IPS-20b (cell line): ENCODE measurements around the gene STK35.

Experiments
- H3K27ac ChIP-seq: one replicate; pipeline ENCODE4 v1.5.1; 2013; ENCODE audit warnings: low read length
- H3K27me3 ChIP-seq: 2 replicates; pipeline ENCODE4 v1.6.1; 2013; ENCODE audit warnings: mild to moderate bottlenecking, low read length, inconsistent platforms; ENCODE audit not compliant: insufficient read depth
- H3K36me3 ChIP-seq: 2 replicates; pipeline ENCODE4 v1.6.1; 2013; ENCODE audit warnings: low read depth, mild to moderate bottlenecking, inconsistent platforms, low read length, moderate library complexity; ENCODE audit not compliant: insufficient read depth
- H3K4me1 ChIP-seq: 2 replicates; pipeline ENCODE4 v1.6.1; 2013; ENCODE audit warnings: mild to moderate bottlenecking, control low read depth, inconsistent platforms, low read length, moderate library complexity; ENCODE audit not compliant: insufficient read depth
- H3K4me3 ChIP-seq: 2 replicates; pipeline ENCODE4 v1.5.1; 2013; ENCODE audit warnings: mild to moderate bottlenecking, low read length, inconsistent platforms
- H3K9ac ChIP-seq: 2 replicates; pipeline ENCODE4 v1.6.1; 2013; ENCODE audit warnings: low read depth, mild to moderate bottlenecking, inconsistent platforms, low read length, moderate library complexity
- H3K9me3 ChIP-seq: 2 replicates; pipeline ENCODE4 v1.6.1; 2013; ENCODE audit warnings: mild to moderate bottlenecking, low read depth, low read length, inconsistent platforms; ENCODE audit not compliant: insufficient read depth

Gene STK35

GRCh38 chr20:2139250-2139649, 37.6 kb downstream of the STK35 start:
- Histone ChIP-seq H3K4me1 (no peaks in the 10 kb centered on the region), H3K36me3 (peaks cover 7% of the 10 kb centered on the region), H3K4me3 (no peak overlapping the region), H3K9ac (no peak overlapping the region), H3K9me3 (no peaks in the 10 kb centered on the region), H3K27ac (no peak overlapping the region), H3K27me3 (no peaks in the 10 kb centered on the region)

DNA sequence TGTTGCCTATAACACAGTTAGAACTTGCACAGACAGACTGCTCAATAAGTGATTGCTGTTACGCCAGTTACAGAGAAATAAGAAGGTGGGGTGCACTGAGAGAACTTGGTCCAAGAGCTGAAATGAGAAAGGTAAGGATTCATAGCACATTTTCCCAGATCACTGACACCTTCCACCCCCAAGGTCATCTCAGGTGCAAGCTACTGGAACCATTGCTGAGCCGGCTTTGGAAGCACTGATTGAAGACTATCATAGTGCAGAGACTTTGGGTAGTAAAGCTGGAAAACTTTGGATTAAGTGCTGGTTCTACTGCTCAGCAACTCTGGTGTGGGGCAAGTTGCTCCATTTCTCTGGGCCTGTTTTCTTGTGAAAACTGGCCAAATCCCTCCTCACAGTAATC, 38.1 kb downstream of the STK35 start:
- H3K27me3 ChIP-seq = no peaks in the 10 kb centered on the region
- no peak overlapping the region for H3K9ac ChIP-seq
- no peak overlapping the region for H3K4me3 ChIP-seq
- peaks cover 12% of the 10 kb centered on the region for H3K36me3 ChIP-seq
- no peaks in the 10 kb centered on the region for H3K9me3 ChIP-seq
- H3K4me1 ChIP-seq = no peaks in the 10 kb centered on the region
- no peak overlapping the region for H3K27ac ChIP-seq

DNA sequence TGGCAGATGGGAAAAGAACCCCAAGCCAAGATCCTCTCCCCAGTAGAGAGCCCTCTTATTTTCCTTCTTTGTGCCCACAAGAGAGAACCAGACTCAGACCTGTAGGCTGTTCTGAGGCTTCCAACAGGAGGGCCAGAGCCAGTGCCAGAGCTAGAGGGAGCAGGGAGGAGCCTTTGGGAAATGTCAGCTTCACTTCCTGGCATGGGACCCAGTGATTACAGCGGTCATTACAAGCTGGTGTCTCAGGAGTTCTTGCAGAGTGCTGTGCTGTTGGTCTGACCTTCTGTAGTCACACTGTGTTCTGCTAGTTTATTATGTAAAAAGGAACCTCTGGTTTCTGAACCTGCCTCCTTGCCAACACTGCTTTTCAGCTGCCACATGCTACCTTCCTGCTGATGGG, 38.9 kb downstream of the STK35 start:
- Histone ChIP-seq H3K27ac (no peak overlapping the region), H3K9ac (no peak overlapping the region), H3K27me3 (no peaks in the 10 kb centered on the region), H3K4me3 (no peak overlapping the region), H3K4me1 (no peaks in the 10 kb centered on the region), H3K36me3 (peaks cover 14% of the 10 kb centered on the region), H3K9me3 (no peaks in the 10 kb centered on the region)

DNA sequence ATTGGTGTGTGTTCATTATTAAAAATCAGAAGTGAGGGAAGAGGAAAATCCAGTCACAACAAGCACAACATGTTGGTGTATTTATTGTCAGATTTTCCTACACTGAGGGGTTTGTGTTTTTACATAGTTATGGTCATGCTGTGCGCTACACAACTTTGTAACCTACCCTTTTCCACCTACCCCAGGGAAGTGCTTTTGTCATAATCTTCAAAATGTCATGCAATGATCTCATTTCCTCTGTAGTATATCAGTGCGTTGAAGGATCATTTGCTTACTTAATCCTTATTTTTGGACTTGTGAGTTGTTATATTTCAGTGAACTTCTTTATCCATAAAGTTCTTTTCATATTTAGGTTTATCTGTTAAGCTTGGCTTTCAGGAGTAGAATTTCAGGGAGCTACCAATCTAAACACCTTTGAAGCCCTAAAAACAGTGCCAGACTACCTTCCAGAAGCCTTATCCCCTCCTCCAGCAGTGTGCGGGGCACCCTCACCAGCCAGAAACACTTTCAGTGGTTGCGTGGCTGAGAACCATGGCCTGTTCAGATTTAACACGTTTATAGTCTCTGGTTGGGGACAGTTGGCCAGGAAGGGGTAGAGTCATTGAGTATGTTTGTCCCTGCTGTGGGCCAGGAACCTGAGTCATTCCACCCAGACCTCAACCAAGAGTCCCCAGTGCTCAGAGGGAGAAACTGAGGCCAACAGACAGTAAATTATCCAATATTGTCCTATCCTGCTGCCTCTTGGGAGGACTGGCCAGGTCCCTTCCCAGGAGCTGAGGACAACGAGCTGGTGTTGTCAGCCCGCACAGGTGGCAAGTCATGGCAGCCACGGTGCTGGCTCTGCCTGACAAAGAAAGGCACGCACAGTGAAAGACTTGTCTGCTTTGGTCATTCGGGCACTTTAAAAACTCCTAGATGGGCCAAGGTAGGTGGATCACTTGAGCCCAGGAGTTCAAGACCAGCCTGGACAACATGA, 40.3 kb downstream of the STK35 start:
- H3K27ac ChIP-seq = no peak overlapping the region
- H3K9me3 ChIP-seq = no peaks in the 10 kb centered on the region
- H3K4me1 ChIP-seq = no peaks in the 10 kb centered on the region
- no peak overlapping the region for H3K4me3 ChIP-seq
- H3K9ac ChIP-seq = no peak overlapping the region
- no peaks in the 10 kb centered on the region for H3K27me3 ChIP-seq
- H3K36me3 ChIP-seq = peaks cover 22% of the 10 kb centered on the region

- Histone ChIP-seq H3K9ac (no peak overlapping the region), H3K4me1 (no peaks in the 10 kb centered on the region), H3K4me3 (no peak overlapping the region), H3K27ac (no peak overlapping the region), H3K9me3 (no peaks in the 10 kb centered on the region), H3K27me3 (no peaks in the 10 kb centered on the region), H3K36me3 (peaks cover 22% of the 10 kb centered on the region)
Observed at GRCh38 chr20:2142649-2143048, 41.0 kb downstream of the STK35 start.

DNA sequence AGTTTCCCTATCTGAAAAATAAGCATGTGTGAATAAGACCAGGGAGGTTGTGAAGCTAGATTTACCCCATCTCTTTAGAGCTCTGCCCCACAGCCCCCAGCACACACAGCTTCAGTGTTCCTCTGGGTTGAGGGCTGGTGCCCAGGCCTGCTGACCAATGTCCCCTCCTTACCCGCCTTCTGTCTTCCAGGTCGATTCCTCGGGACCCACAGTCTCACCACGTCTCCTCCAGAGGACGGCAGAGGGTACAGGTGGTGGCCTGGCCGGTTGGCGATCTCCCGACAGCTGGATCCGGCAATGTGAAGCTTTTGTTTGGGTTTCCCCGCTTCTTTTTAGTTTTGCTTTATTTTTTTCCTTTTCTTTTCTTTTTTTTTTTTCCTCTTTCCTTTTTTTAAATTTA, 42.0 kb downstream of the STK35 start:
- H3K4me1 ChIP-seq = no peaks in the 10 kb centered on the region
- peaks cover 22% of the 10 kb centered on the region for H3K36me3 ChIP-seq
- no peaks in the 10 kb centered on the region for H3K27me3 ChIP-seq
- H3K9me3 ChIP-seq = no peaks in the 10 kb centered on the region
- H3K9ac ChIP-seq = no peak overlapping the region
- H3K27ac ChIP-seq = no peak overlapping the region
- no peak overlapping the region for H3K4me3 ChIP-seq

DNA sequence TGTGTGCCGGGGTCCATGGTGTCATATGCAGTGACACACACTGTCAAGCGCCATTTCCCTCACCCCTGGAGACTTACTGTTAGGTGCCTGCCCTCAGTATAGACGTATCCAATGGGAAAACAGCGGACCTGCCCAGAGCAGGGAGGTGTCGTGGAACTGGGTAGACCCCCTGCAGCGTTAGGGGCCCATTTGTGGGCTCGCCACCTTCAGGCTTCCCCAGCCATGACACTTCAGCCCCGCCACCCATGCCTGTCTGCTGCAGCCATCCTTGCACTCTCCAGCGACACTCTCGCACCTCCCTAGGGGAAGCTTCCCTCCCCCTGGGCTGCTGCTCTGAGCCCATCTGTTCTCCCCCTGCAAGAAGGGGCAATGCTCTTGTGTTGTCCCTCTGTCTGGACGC, 43.2 kb downstream of the STK35 start:
- Histone ChIP-seq H3K27ac (no peak overlapping the region), H3K4me3 (no peak overlapping the region), H3K27me3 (no peaks in the 10 kb centered on the region), H3K36me3 (peaks cover 22% of the 10 kb centered on the region), H3K9me3 (no peaks in the 10 kb centered on the region), H3K9ac (no peak overlapping the region), H3K4me1 (no peaks in the 10 kb centered on the region)

GRCh38 chr20:2145376-2145775, 43.7 kb downstream of the STK35 start:
- Histone ChIP-seq H3K4me1 (no peaks in the 10 kb centered on the region), H3K36me3 (peaks cover 22% of the 10 kb centered on the region), H3K9ac (no peak overlapping the region), H3K27me3 (no peaks in the 10 kb centered on the region), H3K27ac (no peak overlapping the region), H3K4me3 (no peak overlapping the region), H3K9me3 (no peaks in the 10 kb centered on the region)

DNA sequence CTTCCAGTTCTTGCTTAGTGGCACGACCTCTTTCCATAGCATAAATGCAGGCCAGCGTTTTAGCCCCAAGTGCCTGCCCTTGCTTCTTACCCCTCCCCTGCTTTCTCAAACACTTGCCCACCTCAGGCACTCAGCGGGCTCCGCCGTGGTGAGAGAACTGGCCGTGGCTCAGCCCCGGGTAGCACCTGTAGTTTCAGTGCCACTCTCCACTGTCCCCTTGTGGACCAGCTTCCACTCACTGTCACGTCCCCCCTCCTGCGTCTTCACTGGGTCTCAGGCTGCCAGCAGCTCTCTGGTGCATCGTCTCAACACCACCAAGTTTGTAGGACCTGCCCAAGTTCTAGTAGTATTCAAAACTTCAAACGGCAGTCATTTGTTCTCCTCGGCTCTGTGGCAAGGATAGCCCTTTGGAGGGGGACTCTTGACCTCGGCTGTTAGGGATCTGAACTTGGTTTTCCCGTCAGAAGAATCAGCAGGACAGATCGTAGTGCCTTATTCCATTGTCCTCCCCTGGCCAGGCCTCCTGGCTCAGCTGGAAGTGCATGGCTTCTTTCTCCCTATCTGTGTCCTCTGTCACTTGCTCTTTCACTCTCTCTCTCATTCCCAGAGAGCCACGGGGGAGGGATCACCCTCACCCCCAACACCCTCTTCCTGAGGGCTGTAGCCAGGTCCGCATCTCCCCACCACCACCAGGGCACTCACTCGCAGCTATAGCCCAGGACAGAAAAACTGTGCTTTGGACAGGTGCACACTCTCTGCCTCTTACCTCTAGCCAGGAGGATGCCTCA, 44.6 kb downstream of the STK35 start:
- Histone ChIP-seq H3K4me1 (no peaks in the 10 kb centered on the region), H3K27me3 (no peaks in the 10 kb centered on the region), H3K27ac (no peak overlapping the region), H3K9ac (no peak overlapping the region), H3K4me3 (no peak overlapping the region), H3K9me3 (no peaks in the 10 kb centered on the region), H3K36me3 (peaks cover 22% of the 10 kb centered on the region)

GRCh38 chr20:2149507-2149906, 47.9 kb downstream of the STK35 start:
- Histone ChIP-seq H3K9me3 (no peaks in the 10 kb centered on the region), H3K4me1 (no peaks in the 10 kb centered on the region), H3K4me3 (no peak overlapping the region), H3K9ac (no peak overlapping the region), H3K27ac (no peak overlapping the region), H3K36me3 (peaks cover 12% of the 10 kb centered on the region), H3K27me3 (no peaks in the 10 kb centered on the region)

DNA sequence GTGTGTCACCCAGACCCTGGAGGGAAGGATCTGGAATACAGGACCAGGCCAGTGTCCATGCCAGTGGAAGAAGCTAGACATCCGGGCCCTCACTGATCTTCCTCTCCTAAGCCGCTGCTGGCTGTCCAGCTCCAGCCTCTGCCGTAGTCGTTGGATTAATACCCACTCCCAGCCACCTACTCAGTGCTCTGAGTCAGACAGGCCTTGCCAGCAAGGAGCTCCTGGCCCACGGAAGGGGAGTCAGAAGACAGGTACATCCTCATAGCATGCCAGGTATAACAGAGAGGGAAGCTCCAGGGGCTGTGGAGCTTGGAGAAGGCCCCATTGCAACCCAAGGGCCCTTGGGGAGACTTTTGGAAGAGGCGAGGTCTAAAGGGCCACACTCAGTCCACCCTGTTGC, 49.0 kb downstream of the STK35 start:
- no peak overlapping the region for H3K9ac ChIP-seq
- H3K4me1 ChIP-seq = no peaks in the 10 kb centered on the region
- H3K4me3 ChIP-seq = no peak overlapping the region
- H3K27ac ChIP-seq = no peak overlapping the region
- no peaks in the 10 kb centered on the region for H3K9me3 ChIP-seq
- H3K36me3 ChIP-seq = peaks cover 8% of the 10 kb centered on the region; the same call in 1 of the 2 replicates
- H3K27me3 ChIP-seq = no peaks in the 10 kb centered on the region

DNA sequence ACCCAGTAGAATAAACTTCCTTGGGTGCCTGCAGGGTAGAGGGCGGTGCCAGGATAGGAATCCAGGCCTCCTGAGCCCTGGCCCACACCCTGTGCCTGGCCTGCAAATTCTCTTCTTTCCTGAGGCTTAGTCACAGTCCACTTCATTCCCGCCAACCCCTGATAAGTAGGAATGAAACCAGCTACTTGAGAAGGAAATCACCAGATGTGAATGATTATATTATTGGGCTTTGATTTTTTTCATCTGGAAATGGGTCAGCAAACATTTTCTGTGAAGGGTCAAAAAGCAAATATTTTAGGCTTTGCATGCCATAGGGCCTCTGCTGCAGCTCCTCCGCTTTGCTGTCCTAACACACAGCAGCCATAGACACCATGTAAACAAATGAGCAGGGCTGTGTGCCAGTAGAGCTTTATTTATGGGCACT, 50.2 kb downstream of the STK35 start:
- Histone ChIP-seq H3K27ac (no peak overlapping the region), H3K4me3 (no peak overlapping the region), H3K36me3 (no peaks in the 10 kb centered on the region)

More for the DNA sequence above, 50.2 kb downstream of the STK35 start:
- H3K9ac ChIP-seq = no peak overlapping the region
- no peaks in the 10 kb centered on the region for H3K4me1 ChIP-seq
- H3K27me3 ChIP-seq = no peaks in the 10 kb centered on the region
- H3K9me3 ChIP-seq = no peaks in the 10 kb centered on the region
